ENCODE results near the gene TMEM178B. TPM values are rescaled to one million over a fixed set of nuclear protein-coding genes. Genes with fewer than 3 reads are reported as not detected.

Gene TMEM178B
- total and polyA plus RNA-seq, 9 of the 15 experiments (the other 6 are each of a cell fraction or from before 2014, with no cell fraction given), result under 0.01 to 0.03 (median 0.01) TPM; not detected in 5

- in situ Hi-C loops (cut with MboI) (no loop called here), intact Hi-C loops (cut with micrococcal nuclease) (no loop called here)
- H3K27me3 ChIP-seq (ENCODE audit: control insufficient read depth in 2 of 2, insufficient read depth in 2 of 2, low read length in 2 of 2), result peaks cover 4 to 5% of the 10 kb centered on the region in 2 experiments; a peak in 3 of 5 replicates
- no peaks in the 10 kb centered on the region for H3K9me1 ChIP-seq (ENCODE audit: control insufficient read depth, insufficient read depth, low read length)
- no peaks in the 10 kb centered on the region for H4K20me1 ChIP-seq (replicated peaks; ENCODE audit: control insufficient read depth, insufficient read depth, low read length)
- FAIRE-seq (no peak), ATAC-seq (no peak), DNase-seq (ENCODE audit: extremely low read depth in 1 of 4, low spot score in 3 of 4) (no peak)
- no peaks in the 10 kb centered on the region for H3K4me1 ChIP-seq (replicated peaks in 1 of 2; ENCODE audit: control insufficient read depth in 2 of 2, insufficient read depth in 2 of 2, low read length in 2 of 2)
- BruUV-seq (replicated peaks), result no TSS peak
- no peak overlapping the region for H3K27ac ChIP-seq (ENCODE audit: extremely low read depth, low read depth, low read length)
- H3K36me3 ChIP-seq (ENCODE audit: control insufficient read depth, insufficient read depth, low read length), result no peaks in the 10 kb centered on the region
- TF ChIP-seq BHLHE40 (IDR thresholded peaks at IDR 0.05; ENCODE audit: low read length) (no peak), GTF2A2 (tag; IDR thresholded peaks at IDR 0.05) (no peak), SRSF9 (IDR thresholded peaks at IDR 0.05; ENCODE audit: borderline replicate concordance, low read depth, low read length) (no peak), ZNF740 (CRISPR knock-in tag; IDR thresholded peaks at IDR 0.05) (no peak), ZNF740 (tag; IDR thresholded peaks at IDR 0.05) (no peak), NFIC (IDR thresholded peaks at IDR 0.05) (no peak), ATF6 (CRISPR knock-in tag; IDR thresholded peaks at IDR 0.05) (no peak), ZNF253 (CRISPR knock-in tag; conservative IDR thresholded peaks at IDR 0.05) (no peak), ZNF445 (CRISPR knock-in tag; IDR thresholded peaks at IDR 0.05; ENCODE audit: low read depth) (no peak)
- TF ChIP-seq, protein P1, sequence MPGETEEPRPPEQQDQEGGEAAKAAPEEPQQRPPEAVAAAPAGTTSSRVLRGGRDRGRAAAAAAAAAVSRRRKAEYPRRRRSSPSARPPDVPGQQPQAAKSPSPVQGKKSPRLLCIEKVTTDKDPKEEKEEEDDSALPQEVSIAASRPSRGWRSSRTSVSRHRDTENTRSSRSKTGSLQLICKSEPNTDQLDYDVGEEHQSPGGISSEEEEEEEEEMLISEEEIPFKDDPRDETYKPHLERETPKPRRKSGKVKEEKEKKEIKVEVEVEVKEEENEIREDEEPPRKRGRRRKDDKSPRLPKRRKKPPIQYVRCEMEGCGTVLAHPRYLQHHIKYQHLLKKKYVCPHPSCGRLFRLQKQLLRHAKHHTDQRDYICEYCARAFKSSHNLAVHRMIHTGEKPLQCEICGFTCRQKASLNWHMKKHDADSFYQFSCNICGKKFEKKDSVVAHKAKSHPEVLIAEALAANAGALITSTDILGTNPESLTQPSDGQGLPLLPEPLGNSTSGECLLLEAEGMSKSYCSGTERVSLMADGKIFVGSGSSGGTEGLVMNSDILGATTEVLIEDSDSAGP (CRISPR knock-in tag; IDR thresholded peaks at IDR 0.05), result no peak
- no peaks in the 10 kb centered on the region for H3K9me3 ChIP-seq (replicated peaks; ENCODE audit: control insufficient read depth, insufficient read depth, low read depth, low read length)
- POLR2A ChIA-PET, result no interaction called here
- 3% methylated on average over 3 of the region's 3 CpGs for WGBS (ENCODE audit: insufficient coverage, low coverage, missing lambda C conversion rate)
- no peak overlapping the region for H2AFZ ChIP-seq (ENCODE audit: low read depth, low read length)
- CTCF ChIA-PET (ENCODE audit: low intra/inter-chr PET ratio), result no interaction called here
- H3K79me2 ChIP-seq (ENCODE audit: control insufficient read depth, insufficient read depth, low read length), result no peaks in the 10 kb centered on the region
- H3K4me3 ChIP-seq, result no peak overlapping the region
- H3K4me2 ChIP-seq (ENCODE audit: insufficient read depth, low read length), result no peak overlapping the region
- no peak overlapping the region for H3K9ac ChIP-seq (ENCODE audit: insufficient read depth in 1 of 2, low read depth in 2 of 2, low read length in 2 of 2)
Observed at GRCh38 chr7:141360416-141360760, 286.5 kb downstream of the TMEM178B start.
